ENCODE measurements around the gene FOXJ2. TPM values are rescaled to one million over a fixed set of nuclear protein-coding genes. Genes with fewer than 3 reads are reported as not detected.

FOXJ2 gene
- polyA plus RNA-seq, 1 of the 3 experiments (the other 2 are of a cell fraction) = 3.4 TPM

DNA sequence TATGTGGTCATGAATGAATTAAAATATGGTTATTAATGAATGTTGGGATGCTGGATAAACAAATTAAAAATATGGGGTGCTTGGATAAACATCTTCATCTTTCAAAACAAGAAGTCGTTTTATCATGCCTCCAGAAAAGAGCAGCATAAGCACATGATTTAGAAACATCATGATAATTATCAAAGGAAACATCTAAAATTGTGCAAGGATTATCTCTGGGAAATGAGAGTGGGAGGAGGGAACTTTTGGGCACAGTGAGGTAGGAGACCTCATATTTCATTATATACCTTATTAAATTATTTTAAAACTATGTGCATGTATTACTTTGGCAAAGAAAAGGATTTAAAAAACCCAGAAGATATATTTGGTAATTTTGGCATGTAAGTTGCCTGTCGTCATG, 24.8 kb downstream of the FOXJ2 start (continued):
- TF ChIP-seq RCOR1 (IDR thresholded peaks at IDR 0.05; ENCODE audit: low read length) = no peak
- no peak for TF ChIP-seq JUND (IDR thresholded peaks at IDR 0.05)
- TF ChIP-seq, protein P1, sequence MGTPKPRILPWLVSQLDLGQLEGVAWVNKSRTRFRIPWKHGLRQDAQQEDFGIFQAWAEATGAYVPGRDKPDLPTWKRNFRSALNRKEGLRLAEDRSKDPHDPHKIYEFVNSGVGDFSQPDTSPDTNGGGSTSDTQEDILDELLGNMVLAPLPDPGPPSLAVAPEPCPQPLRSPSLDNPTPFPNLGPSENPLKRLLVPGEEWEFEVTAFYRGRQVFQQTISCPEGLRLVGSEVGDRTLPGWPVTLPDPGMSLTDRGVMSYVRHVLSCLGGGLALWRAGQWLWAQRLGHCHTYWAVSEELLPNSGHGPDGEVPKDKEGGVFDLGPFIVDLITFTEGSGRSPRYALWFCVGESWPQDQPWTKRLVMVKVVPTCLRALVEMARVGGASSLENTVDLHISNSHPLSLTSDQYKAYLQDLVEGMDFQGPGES (IDR thresholded peaks at IDR 0.05; ENCODE audit: low read depth, low read length) = no peak
- no peak for TF ChIP-seq MXI1 (IDR thresholded peaks at IDR 0.05; ENCODE audit: low read depth, low read length)
- no peak for TF ChIP-seq MEF2A (IDR thresholded peaks at IDR 0.05; ENCODE audit: borderline replicate concordance, low read depth)

DNA sequence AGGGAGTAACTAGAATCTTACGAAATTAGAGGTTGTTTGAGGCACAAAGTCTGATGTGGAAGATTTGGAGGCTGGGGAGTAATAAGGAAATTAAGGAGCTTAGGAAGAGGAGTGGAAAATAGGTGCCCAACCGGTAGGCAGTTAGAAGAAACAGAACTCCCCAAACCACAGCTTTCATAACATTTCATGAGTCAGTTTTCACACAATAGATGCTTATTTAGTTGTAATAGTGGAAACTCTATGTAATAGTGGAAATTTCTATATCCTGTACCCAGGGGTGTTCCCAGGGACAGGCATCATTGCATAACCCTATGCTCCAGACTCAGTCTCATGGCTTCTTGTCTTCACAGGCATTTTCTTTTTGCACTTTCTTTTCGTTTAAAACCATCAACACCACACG, 25.3 kb downstream of the FOXJ2 start:
- Histone ChIP-seq H3K9ac (no peak overlapping the region), H3F3A (replicated peaks; ENCODE audit: insufficient read depth) (no peaks in the 10 kb centered on the region), H4K20me1 (ENCODE audit: insufficient read depth) (no peaks in the 10 kb centered on the region), H3K9me2 (no peaks in the 10 kb centered on the region), H3K9me3 (no peaks in the 10 kb centered on the region), H3K36me3 (replicated peaks in 1 of 2; ENCODE audit: control insufficient read depth in 1 of 2, insufficient read depth in 2 of 2, low read length in 1 of 2) (peaks cover 15 to 23% of the 10 kb centered on the region in 2 experiments), H2AFZ (ENCODE audit: low read depth) (no peak overlapping the region), H3K79me2 (ENCODE audit: insufficient read depth) (no peaks in the 10 kb centered on the region), H3K4me3 (ENCODE audit: low read depth in 2 of 2, low read length in 1 of 2) (no peak overlapping the region), H3K4me1 (ENCODE audit: control insufficient read depth in 1 of 2, insufficient read depth in 2 of 2, low read depth in 1 of 2, low read length in 1 of 2) (no peaks in the 10 kb centered on the region), H3K4me2 (no peak overlapping the region), H3K27me3 (ENCODE audit: insufficient read depth) (no peaks in the 10 kb centered on the region), H3K27ac (ENCODE audit: low read depth in 2 of 2, low read length in 1 of 2) (no peak overlapping the region)
- ChIA-PET CTCF (interaction anchor here (3.8 kb wide), 1 partner anchor 12 kb away, joined by 23 read pairs; no protein-coding TSS in a partner anchor), POLR2A (no interaction called here)
- no peak for DNase-seq
- 75% methylated on average over 4 of the region's 4 CpGs for WGBS (ENCODE audit: low lambda C conversion rate)
- TF ChIP-seq, protein P2, sequence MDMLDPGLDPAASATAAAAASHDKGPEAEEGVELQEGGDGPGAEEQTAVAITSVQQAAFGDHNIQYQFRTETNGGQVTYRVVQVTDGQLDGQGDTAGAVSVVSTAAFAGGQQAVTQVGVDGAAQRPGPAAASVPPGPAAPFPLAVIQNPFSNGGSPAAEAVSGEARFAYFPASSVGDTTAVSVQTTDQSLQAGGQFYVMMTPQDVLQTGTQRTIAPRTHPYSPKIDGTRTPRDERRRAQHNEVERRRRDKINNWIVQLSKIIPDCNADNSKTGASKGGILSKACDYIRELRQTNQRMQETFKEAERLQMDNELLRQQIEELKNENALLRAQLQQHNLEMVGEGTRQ (IDR thresholded peaks at IDR 0.05; ENCODE audit: borderline replicate concordance, low read depth, low read length) = no peak
- no peak for TF ChIP-seq CHD2 (IDR thresholded peaks at IDR 0.05; ENCODE audit: low read length, partially characterized antibody)
- TF ChIP-seq EZH2phosphoT487 (IDR thresholded peaks at IDR 0.05; ENCODE audit: borderline replicate concordance, low read depth) = no peak
- no peak for TF ChIP-seq NRF1 (IDR thresholded peaks at IDR 0.05; ENCODE audit: low read depth, low read length)
- no peak for TF ChIP-seq MXI1 (IDR thresholded peaks at IDR 0.05; ENCODE audit: low read depth, low read length)
- TF ChIP-seq GATA2 (CRISPR knock-in tag; IDR thresholded peaks at IDR 0.05) = no peak
- TF ChIP-seq TAF1 (IDR thresholded peaks at IDR 0.05; ENCODE audit: borderline replicate concordance, low read depth, low read length) = no peak
- no peak for TF ChIP-seq YY1 (IDR thresholded peaks at IDR 0.05; ENCODE audit: low read depth)
- TF ChIP-seq, protein P3, sequence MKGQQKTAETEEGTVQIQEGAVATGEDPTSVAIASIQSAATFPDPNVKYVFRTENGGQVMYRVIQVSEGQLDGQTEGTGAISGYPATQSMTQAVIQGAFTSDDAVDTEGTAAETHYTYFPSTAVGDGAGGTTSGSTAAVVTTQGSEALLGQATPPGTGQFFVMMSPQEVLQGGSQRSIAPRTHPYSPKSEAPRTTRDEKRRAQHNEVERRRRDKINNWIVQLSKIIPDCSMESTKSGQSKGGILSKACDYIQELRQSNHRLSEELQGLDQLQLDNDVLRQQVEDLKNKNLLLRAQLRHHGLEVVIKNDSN (IDR thresholded peaks at IDR 0.05; ENCODE audit: borderline replicate concordance, low read depth) = no peak
- no peak for TF ChIP-seq TCF12 (IDR thresholded peaks at IDR 0.05)
- TF ChIP-seq MEF2A (IDR thresholded peaks at IDR 0.05; ENCODE audit: borderline replicate concordance, low read depth) = no peak
- TF ChIP-seq FOXJ3 (CRISPR knock-in tag; IDR thresholded peaks at IDR 0.05) = no peak
- TF ChIP-seq RAD21 (IDR thresholded peaks at IDR 0.05; ENCODE audit: low read length) = no peak

Data from SK-N-SH (cell line).